IMR-90 (cell line): ENCODE measurements around the gene HEXD.

Source experiments
- POLR2A ChIP-seq: IDR thresholded peaks from 2 replicates; pipeline ENCODE4 v1.6.1; 2012; ENCODE audit warnings: mild to moderate bottlenecking, low read depth, low read length
- RAD21 ChIP-seq: IDR thresholded peaks from 2 replicates; pipeline ENCODE4 v1.6.1; 2012; ENCODE audit warnings: low read length, improper control_type of control experiment
- TF ChIP-seq, protein P1 (sequence below): conservative IDR thresholded peaks from 2 replicates; pipeline ENCODE4 v1.5.1; 2012; ENCODE audit warnings: mild to moderate bottlenecking, low read depth, low read length, improper control_type of control experiment
- TF ChIP-seq, protein P2 (sequence below): fragments of 150-350 bp; IDR thresholded peaks from 2 replicates; pipeline ENCODE4 v1.6.1; 2017; ENCODE audit warnings: mild to moderate bottlenecking, antibody characterized with exemption, low read length, low read depth

DNA sequence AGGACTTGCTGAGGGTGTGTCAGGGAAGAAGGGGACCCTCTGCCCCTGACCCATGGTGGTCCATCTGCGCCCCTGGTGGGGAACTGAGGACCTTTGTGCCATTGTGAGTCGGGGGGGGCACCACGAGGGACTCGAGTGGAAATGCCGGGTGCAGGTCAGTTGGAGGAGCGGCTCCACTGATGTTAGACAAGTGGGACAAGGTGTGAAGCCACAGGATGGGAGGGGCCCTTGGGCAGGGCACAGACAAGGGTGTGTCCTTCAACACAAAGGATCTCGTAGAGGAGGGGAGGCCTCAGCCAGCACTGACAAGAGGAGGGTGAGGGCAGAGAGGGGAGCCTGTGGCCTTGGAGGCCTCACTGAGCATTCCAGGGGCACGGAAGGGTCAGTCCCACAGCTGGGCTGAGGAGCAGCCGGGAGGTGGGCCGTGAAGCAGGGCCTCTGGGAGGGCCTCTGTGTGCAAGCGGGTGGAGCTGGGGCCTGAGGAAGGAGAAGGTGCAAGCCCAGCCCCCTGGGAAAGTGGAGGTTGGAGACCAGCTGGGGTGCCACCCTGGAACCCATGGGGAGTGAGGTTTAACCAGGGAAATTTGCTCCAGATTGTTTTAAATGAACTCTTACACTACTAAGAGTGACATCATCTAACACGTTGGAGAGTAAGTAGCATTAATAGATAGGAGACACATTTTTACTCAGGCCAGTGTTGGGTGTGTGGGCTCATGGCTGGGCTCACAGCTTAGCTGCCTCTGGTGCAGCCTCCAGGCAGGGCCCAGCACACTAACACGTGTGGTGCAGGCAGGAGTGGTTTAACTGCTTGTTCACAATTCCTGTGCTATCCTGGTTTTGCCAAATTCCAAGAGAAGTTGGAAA is 68.3 kb downstream of the HEXD start:
- TF ChIP-seq, protein P1, sequence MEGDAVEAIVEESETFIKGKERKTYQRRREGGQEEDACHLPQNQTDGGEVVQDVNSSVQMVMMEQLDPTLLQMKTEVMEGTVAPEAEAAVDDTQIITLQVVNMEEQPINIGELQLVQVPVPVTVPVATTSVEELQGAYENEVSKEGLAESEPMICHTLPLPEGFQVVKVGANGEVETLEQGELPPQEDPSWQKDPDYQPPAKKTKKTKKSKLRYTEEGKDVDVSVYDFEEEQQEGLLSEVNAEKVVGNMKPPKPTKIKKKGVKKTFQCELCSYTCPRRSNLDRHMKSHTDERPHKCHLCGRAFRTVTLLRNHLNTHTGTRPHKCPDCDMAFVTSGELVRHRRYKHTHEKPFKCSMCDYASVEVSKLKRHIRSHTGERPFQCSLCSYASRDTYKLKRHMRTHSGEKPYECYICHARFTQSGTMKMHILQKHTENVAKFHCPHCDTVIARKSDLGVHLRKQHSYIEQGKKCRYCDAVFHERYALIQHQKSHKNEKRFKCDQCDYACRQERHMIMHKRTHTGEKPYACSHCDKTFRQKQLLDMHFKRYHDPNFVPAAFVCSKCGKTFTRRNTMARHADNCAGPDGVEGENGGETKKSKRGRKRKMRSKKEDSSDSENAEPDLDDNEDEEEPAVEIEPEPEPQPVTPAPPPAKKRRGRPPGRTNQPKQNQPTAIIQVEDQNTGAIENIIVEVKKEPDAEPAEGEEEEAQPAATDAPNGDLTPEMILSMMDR = no peak
- no peak for TF ChIP-seq POLR2A
- TF ChIP-seq RAD21 = no peak
- TF ChIP-seq, protein P2, sequence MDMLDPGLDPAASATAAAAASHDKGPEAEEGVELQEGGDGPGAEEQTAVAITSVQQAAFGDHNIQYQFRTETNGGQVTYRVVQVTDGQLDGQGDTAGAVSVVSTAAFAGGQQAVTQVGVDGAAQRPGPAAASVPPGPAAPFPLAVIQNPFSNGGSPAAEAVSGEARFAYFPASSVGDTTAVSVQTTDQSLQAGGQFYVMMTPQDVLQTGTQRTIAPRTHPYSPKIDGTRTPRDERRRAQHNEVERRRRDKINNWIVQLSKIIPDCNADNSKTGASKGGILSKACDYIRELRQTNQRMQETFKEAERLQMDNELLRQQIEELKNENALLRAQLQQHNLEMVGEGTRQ = no peak
